HuH-7 (cell line): ENCODE data around the gene CDHR2.
"Not testable (repeated sequence)": the region's sequence is repeated elsewhere in the genome, so short reads cannot be mapped to it uniquely, and the experiment has no call there.

Experiments
- DNase-seq: peaks from one replicate; pipeline ENCODE4 v3.0.0; 2011; ENCODE audit warnings: low spot score

The CDHR2 gene

DNA sequence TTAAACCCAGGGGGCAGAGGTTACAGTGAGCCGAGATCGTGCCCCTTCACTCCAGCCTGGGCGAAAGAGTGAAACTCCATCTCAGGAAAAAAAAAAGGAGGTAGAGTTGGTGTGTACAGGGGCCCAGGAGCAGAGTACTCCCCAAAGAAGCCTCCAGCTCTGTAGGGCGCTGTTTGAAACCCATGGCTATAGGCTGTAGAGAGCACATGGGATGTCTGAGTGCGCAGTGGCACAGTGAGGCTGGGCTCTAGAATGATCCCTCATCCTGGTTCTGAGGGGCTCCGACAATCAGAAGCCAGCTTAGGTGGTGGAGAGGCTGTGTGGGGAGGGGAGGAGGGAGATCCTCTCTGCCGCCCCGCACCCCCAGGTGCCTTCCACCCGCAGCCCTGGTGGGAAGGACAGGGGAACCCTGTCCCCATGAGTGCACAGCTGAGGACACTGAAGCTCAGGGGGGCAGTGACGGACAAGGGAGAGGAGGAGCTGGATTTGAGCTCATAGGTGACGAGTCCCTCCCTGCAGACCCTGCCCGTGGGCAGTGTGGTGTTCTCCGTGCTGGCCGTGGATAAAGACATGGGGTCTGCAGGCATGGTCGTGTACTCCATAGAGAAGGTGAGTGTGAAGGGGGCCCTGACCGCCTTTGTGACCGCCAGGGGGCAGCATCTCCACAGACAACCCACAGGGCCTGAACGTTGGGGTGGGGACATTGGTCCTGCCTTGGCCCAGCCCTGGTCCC lies 24.6 kb downstream of the CDHR2 start:
- DNase-seq, result peak; percentile 96

DNA sequence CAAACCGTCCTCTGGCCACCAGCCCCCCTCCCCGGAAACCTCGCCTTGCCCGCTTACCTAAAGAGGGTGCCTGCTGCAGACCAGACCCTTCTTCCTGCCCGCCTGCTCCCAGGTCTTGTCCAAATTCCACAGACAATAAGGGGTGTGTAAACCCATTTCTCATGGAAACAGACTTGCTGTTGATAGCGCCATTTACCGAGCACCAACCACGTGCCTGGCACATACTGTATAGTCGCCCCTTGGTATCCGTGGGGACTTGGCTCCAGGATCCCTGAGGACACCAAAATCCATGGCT lies 25.1 kb downstream of the CDHR2 start:
- DNase-seq, result no peak

GRCh38 chr5:176575066-176575465 lies 25.9 kb downstream of the CDHR2 start:
- no peak for DNase-seq

- no peak for DNase-seq
These were observed 26.6 kb downstream of the CDHR2 start for GRCh38 chr5:176575488-176576422.

DNA sequence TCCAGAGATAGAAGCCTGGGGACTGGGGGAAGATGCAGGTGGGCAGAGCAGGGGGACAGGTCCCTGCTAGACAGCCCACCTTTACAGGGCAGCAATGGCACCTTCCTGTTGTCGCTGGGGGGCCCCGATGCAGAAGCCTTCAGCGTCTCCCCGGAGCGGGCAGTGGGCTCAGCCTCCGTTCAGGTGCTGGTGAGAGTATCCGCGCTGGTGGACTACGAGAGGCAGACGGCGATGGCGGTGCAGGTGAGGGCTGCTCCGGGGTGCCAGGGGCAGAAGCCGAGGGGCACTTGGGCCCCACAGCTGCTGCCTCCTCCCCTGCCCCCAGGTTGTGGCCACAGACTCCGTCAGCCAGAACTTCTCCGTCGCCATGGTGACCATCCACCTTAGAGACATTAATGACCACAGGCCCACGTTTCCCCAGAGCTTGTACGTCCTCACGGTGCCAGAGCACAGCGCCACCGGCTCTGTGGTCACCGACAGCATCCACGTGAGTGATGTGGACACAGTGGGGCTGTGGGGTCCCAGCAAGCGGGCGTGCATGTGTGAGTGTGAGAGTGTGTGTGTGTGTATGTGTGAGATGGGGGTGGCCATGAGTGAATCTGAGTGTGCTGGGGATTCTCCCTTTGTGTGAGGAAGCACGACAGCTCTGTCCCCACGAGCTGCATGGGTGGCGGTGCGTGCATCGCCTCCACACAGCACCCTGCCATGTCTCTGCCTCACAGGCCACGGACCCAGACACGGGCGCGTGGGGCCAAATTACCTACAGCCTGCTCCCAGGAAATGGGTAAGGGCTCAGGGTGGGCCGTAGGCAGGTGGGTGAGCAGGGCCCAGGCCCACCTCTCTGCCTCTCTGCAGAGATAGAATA lies 28.4 kb downstream of the CDHR2 start:
- DNase-seq, result no peak

- DNase-seq, result peak; percentile 97
These were observed 29.3 kb downstream of the CDHR2 start for GRCh38 chr5:176578391-176578808.

- no peak for DNase-seq
These were observed 30.2 kb downstream of the CDHR2 start for GRCh38 chr5:176579323-176579722.

DNA sequence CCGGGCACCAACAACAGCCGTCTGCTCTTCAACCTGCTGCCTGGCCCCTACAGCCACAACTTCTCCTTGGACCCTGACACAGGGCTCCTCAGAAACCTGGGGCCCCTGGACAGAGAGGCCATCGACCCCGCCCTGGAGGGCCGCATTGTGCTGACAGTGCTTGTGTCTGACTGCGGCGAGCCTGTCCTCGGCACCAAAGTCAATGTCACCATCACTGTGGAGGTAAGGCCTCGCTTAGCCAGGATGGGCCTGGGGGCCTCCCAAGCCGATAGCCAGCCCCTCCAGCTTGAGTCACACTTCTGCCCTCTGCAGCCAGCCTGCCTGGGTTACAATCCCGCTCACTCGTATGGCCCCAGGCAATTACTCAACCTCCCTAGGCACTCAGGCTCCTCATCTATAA lies 32.2 kb downstream of the CDHR2 start:
- no peak for DNase-seq

- no peak for DNase-seq
These were observed 33.9 kb downstream of the CDHR2 start for GRCh38 chr5:176583076-176583475.

DNA sequence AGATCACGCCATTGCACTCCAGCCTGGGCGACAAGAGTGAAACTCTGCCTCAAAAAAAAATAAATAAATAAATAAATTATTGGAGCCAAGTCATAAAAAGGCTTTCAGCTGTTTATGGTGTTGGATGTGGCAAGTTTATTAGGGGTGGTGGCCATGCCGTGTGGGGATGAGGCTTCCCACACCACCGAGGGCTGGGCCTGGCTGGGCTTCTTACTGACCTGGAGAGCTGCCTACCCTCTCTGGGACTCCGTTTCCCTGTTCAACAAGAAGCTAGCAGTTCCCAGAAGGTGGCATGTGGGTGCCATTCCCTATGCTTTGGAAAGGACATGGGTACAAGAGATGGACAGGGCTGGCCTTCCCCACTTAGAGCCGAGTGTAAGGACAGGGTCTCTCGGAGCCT lies 38.3 kb downstream of the CDHR2 start:
- no peak for DNase-seq

- no peak for DNase-seq
These were observed 39.2 kb downstream of the CDHR2 start for GRCh38 chr5:176588297-176588696.

GRCh38 chr5:176589039-176589769 lies 40.1 kb downstream of the CDHR2 start:
- no peak for DNase-seq

DNA sequence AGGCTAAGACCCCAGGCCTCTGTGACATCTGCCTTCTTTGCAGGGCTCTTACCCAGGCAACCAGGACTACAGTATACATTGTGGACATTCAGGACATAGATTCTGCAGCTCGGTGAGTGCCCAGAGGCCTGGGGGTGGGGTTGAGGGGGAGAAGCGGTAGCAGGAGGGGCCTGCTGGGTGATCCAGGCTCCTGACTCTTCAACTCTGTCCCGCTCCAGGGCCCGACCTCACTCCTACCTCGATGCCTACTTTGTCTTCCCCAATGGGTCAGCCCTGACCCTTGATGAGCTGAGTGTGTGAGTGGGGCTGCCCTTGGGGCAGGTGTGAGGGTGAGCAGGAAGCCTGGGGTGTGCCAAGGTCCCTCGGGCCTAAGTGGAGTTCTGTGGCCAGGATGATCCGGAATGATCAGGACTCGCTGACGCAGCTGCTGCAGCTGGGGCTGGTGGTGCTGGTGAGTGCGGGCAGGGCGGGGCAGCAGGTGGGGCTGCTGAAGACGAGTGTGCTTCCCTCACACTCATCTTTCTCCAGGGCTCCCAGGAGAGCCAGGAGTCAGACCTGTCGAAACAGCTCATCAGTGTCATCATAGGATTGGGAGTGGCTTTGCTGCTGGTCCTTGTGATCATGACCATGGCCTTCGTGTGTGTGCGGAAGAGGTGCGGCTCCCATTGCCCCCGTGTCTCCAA lies 41.0 kb downstream of the CDHR2 start:
- no peak for DNase-seq

GRCh38 chr5:176591667-176592066 lies 42.5 kb downstream of the CDHR2 start:
- not testable (repeated sequence) for DNase-seq

DNA sequence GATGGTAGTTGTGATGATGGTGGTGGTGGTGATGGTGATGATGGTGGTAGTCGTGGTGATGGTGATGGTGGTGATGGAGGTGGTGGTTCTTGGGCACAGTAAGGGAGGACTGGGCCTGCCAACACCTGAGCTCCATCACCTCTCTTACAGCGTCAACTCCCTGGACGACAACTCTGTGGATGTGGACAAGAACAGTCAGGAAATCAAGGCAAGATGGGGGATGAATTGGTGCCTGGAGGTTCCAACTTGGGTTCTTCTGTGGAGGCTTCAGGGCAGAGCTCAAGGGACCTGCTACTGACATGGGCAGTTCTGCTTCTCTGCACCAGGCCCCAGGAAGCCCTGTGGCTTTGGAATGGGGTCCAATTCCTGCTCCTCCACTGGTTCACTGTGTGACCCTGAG lies 43.4 kb downstream of the CDHR2 start:
- DNase-seq, result no peak

DNA sequence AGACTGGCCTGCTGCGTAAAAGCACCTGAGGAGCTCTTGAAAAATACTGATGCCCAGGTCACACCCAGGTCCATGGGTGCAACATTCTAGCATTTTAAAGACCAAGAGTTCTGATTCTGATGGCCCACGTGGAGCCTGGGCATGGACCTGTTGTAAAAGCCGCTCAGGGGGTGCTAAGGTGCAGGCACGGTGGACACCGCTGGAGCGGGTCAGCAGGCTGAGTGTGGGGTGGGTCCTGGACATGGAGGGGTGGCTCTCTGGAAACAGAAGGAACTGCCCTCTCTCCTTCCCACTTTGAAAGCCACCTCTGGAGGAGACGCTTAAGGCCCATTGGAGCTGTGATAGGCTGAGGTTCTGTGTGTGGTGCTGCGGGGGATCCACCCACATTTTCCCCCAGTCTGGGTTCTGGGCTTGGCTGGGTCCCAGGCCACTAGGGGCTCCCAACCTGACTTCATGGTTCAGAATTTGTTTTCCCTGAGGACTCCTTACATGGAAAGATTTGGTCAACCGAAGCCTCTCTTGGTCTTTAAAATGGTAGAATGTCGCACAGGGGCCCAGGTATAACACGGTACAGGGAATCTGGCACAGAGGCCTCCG lies 44.2 kb downstream of the CDHR2 start:
- no peak for DNase-seq

- DNase-seq, result no peak
These were observed 45.4 kb downstream of the CDHR2 start for GRCh38 chr5:176594554-176594953.

- no peak for DNase-seq
These were observed 46.3 kb downstream of the CDHR2 start for GRCh38 chr5:176595386-176595943.

GRCh38 chr5:176596069-176596644 lies 47.0 kb downstream of the CDHR2 start:
- no peak for DNase-seq
